NCI-H510A treated with DMSO at 0.1 percent for 48 hours (cell line): ENCODE measurements around the gene TSNAX.
A peak's percentile ranks its signal among the peaks of the same experiment; 100 is the strongest.

Experiments used
- DNase-seq: peaks from one replicate; lab custom pipeline; 2025; lab: John Stamatoyannopoulos, UW

TSNAX gene

DNA sequence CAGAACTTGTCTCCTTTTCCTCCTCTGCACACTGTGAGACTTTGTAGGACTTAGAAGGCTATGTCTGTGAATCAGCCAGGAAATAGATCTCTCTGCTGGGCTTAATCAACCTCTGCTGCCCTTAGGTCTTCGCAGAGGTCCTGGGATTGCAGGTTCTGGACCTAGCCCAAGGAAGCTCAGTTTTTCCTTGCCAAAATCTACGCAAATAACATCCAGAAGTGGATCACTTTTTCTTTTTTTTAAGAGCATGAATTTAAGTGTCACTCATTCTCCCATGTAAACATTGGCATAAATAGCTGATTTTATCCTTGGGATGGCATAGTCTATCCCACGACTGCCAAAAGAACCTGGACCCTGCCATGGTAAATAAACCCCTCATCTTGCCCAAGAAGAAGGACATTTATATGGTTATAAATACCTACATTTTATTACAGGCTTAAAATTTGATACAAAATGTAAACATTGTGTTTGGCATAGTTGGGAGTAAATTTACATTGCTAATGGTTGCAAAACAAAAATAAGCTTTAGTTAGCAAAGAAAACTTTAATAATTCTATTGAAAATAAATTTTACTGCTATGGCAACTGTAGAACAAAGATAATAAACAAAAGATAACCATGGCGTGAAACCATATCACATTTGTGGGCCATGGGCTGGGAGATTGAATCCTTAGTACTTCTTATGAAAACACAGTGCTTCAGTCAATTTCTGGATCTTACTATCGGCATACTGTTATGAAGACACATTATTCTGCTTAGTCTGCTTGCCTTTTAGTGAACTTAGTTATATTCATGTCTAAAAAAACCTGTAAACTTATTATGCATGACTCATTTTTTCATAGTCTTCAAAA lies 73.6 kb downstream of the TSNAX start:
- no peak for DNase-seq

DNA sequence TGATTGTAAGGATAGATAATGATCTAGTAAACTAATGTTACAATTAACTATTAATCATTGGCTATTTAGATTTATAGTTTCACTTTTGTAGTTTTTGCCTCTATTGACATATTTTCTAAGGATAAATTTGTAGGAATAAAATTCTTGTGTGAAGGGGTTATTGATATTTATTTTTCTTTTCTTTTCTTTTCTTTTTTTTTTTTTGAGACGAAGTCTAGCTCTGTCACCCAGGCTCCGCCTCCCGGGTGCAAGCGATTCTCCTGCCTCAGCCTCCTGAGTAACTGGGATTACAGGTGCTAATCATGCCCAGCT lies 74.2 kb downstream of the TSNAX start:
- DNase-seq = no peak

DNA sequence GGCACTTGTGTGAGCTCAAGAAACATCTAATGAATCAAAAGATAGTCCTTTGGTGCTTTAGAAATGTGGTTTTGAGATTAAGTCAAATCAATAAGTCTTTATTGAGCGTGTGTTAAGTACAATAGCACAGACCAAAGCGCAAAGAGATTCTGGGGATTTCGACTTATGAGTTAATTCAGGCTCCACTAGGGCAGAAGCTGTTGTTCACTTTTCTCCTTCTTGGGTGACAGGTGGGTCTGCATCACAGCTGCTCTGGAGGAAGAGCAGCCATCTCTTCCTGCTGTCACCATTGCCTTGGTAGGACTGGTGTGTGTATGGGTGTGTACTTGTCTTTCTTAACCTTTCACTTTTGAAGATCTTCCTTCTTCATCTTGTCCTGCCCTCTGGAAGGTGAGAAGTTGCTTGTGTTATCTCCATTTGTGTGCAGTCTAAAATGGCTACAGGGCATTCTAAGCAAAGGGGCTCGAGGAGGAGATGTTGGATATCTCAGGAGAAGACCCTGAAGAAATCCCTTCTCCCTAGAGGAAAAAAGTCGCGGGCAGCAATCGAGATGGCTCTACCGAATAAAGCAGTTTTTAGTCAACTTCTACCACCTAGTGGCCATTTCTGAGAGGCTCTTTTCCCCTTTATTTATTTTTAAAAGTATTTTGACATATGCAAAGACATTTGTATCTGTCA lies 75.3 kb downstream of the TSNAX start:
- DNase-seq = peak; percentile 70

DNA sequence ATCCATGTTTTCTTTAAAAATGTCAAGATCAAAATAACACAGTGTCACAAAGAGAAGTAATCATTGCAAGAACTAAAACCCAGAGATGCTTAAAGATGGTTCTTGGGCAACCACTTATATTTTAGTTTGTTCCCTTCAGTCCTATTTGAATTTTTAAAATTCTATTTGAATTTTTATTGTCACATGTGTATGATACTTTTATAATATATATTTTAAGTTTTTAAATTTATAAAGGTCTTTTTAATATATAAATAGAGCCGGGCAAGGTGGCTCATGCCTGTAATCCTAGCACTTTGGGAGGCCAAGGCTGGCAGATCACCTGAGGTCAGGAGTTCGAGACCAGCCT lies 75.8 kb downstream of the TSNAX start:
- DNase-seq = no peak

DNA sequence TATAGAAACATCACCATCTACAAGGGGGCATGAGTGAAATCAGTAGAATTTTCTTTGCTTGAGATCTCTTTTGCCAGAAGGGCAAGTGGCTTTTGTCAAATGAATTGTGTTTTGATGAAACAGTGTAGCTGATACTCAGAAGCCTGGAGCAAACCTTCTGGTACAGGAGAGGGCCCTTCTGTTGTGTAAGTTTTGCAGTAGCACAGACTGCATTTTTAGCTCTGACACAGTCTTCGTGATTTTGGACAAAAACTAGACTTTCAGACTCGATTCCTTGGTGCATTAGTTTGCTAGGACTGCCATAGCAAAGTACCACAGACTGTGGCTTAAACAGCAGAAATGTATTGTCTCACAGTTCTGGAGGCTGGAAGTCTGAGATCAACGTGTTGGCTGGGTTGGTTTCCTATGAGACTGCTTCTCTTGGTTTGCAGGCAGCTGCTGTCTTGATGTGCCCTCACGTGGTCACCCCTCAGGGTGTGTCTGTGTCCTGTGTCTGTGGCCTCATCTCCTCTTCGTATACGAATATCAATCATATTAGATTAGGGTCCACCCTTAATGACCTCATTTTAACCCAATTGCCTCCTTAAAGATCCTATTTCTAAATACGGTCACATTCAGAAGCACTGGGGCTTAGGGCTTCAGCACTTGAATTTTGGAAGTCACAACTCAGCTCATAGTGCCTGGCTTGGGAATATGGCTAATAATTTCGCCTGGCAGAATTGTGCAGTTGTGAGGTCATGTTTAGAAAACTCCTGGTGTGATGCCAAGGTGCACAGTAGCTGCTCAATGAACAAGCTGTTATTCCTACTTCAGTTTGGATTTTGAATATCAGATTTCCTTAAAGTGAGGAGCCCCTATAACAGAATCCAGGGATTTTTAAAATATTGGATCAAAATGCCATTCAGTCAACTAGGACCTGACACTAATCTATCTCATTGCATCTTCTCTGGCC lies 77.0 kb downstream of the TSNAX start:
- DNase-seq = no peak

DNA sequence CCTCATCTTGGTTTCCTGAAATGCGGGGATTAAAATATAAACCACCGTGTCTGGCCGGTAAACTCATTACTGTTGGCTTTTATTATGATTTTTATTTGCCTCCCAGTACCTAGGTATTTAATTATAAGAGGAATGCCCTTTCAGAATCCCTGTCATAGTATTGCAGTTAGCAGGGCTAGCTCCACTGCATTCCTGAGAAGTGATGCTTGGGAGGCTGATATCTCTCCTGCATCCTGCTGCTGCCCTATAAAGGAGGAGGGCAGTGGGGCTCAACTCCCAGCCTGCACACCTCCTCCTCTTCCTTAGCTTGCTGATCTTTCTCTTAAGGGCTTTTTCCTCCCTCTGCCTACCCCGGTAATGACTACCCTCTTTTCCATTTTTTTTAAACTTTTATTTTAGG lies 78.2 kb downstream of the TSNAX start:
- no peak for DNase-seq

DNA sequence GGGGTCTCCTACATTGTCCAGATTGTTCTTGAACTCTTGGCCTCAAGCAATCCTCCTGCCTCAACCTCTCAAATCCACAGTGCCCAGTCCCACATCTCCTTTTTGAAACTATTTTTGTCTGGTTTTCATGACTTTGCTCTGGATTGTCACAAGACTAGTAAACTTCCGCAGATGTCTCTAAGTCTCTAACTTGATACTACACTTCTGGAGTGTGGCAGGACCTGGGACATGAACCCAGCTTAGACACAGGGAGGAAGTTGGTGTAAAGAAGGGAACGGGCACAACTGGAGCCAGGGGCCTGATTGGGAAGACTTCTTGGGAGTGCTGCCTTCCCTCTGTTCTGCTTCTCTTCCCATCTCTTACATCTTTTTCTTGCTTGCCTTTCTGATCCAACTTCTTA lies 81.9 kb downstream of the TSNAX start:
- DNase-seq = no peak

DNA sequence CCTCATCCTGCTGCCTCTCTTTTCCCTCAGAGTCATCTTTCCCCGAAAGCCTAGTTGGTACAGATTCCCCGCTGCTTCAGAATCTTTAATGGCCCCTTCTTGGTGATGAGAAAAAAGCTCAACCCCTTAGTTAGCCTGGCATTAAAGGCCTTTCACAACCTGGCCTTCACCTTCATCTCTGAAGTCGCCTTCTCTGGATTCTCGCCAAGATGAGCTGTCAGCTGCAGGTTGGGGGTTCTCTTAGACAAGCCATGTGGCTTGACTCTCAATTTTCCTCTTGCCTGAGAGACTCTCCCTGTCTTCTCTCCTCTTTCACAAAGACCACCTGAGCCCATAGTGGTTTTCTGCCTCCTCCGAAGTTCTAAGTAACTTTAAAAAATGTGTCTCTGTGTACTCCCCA lies 82.6 kb downstream of the TSNAX start:
- no peak for DNase-seq

DNA sequence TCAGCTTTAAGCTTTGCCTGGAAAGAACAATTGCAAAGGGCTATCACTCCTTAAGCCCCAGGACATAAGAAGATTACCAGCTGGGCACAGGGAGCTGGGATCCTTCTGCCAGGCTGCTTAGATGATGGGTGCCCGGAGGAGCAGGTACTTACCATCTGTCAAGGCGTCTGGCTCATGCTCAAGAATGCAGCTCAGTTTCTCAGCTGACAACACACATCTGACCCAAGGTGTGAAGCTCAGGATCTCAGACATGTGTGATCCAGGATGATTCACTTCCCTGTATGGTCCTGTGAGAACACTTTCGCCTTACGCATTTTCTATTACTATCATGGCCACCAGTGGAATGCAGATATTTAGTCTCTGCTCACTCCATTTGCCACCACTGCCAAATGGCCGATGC lies 83.4 kb downstream of the TSNAX start:
- no peak for DNase-seq

DNA sequence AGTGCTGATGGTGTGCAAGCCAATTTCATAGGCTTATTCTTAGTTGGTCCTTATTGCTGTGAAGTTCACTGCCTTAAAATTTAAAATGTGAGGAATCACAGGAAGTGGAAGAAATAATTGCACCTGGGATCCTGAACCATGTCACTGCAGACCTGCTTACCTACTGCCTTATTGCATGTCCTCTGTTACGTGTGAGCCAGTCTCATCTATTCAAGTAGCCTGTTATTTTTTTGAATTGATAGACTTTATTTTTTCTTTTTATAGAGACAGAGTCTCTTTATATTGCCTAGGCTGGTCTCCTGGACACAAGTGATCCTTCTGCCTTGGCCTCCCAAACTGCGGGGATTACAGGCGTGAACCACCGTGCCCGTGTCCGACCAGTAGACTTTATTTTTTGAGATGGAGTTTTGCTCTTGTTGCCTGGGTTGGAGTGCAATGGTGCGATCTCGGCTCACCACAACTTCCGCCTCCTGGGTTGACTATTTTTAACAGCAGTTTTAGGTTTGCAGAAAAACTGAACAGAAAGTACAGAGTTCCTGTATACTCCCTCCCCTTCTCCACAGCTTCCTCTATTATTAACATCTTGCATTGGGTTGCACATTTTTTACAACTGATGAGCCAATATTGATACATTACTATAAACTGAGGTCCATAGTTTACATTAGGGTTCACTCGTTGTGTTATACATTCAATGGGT lies 84.1 kb downstream of the TSNAX start:
- no peak for DNase-seq

DNA sequence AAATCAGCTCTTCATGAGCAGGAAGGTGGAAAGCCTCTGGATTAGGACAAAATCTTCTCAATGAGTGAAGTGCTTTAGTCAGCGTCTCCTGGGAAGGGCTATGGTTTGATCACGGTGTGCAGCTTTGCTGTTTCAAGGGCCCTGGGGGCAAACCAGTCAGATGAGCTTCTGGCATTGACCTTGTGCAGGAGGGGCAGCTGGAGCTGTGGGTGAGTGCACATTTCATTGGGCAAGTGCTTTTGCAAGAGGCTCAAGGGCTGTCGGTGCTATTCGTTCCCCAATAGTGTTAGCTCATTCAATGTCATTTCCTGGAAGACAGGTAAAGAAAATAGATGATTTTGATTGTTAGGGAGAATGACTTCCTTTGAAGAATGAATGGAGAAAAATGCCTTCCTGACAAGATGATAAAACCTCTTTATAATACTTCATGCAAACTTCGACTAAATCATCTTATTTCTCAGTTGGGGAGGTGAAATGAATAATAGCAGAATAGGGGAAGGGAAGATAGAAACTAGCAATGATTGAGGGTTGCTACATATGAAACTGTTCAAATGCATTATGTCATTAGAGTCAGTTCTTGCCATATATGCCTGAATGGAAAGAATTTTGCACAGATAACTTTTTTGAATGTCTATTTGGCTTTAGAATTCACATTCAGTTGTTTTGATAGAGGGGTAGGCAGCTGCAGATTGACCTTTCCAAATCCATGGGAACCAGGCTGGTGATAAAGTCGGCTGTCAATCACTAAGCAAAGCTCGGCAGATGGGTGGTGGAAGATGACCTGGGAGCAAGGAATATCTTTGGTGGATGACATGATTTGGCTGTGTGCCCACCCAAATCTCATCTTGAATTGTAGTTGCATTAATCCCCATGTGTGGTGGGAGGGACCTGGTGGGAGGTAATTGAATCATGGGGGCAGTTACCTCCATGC lies 85.2 kb downstream of the TSNAX start:
- DNase-seq = peak; percentile 34
